HepG2 (cell line): Measurements from ENCODE around the gene CTRL. TPM values are rescaled to one million over a fixed set of nuclear protein-coding genes. Genes with fewer than 3 reads are reported as not detected.

Source experiments
- AGO1 ChIP-seq: fragments of 200-400 bp; formaldehyde crosslinking; IDR thresholded peaks from 2 replicates; pipeline ENCODE4 v1.6.1; 2017; ENCODE audit warnings: mild to moderate bottlenecking, low read depth, low read length, moderate library complexity; ENCODE audit not compliant: poor library complexity, severe bottlenecking
- DPF2 ChIP-seq: sonication (generic); formaldehyde crosslinking; IDR thresholded peaks from 2 replicates; pipeline ENCODE4 v1.4.0; 2020; ENCODE audit warnings: mild to moderate bottlenecking, low read depth, missing genetic modification reagents, borderline replicate concordance
- EED ChIP-seq: sonication (generic); formaldehyde crosslinking; IDR thresholded peaks from 2 replicates; pipeline ENCODE4 v1.5.0; 2020; ENCODE audit warnings: mild to moderate bottlenecking, missing genetic modification reagents
- RARA ChIP-seq: IDR thresholded peaks from 2 replicates; pipeline ENCODE4 v1.6.1; 2016; ENCODE audit warnings: missing genetic modification reagents, missing compliant biosample characterization
- SAP130 ChIP-seq: IDR thresholded peaks from 2 replicates; pipeline ENCODE4 v1.6.1; 2016; ENCODE audit warnings: low read depth
- SPEN ChIP-seq: sonication (generic); formaldehyde crosslinking; IDR thresholded peaks from 2 replicates; pipeline ENCODE4 v1.5.1; 2020; ENCODE audit warnings: low read depth, mild to moderate bottlenecking, missing genetic modification reagents
- ZMYM2 ChIP-seq: sonication (generic); formaldehyde crosslinking; IDR thresholded peaks from 2 replicates; pipeline ENCODE4 v1.8.0; 2022; ENCODE audit warnings: mild to moderate bottlenecking, missing genetic modification reagents
- ZNF30 ChIP-seq: sonication (generic); formaldehyde crosslinking; IDR thresholded peaks from 2 replicates; pipeline ENCODE4 v1.5.0; 2020; ENCODE audit warnings: mild to moderate bottlenecking, missing genetic modification reagents
- ZNF441 ChIP-seq: sonication (generic); formaldehyde crosslinking; IDR thresholded peaks from 2 replicates; pipeline ENCODE4 v1.7.0; 2021; ENCODE audit warnings: missing genetic modification reagents, borderline replicate concordance
- ZNF619 ChIP-seq: sonication (generic); formaldehyde crosslinking; IDR thresholded peaks from 2 replicates; pipeline ENCODE4 v1.4.0; 2020; ENCODE audit warnings: mild to moderate bottlenecking, missing genetic modification reagents
- ZNF713 ChIP-seq: sonication (generic); formaldehyde crosslinking; IDR thresholded peaks from 2 replicates; pipeline ENCODE4 v1.4.0; 2020; ENCODE audit warnings: mild to moderate bottlenecking, missing genetic modification reagents
- ZNF780A ChIP-seq: sonication (generic); formaldehyde crosslinking; IDR thresholded peaks from 2 replicates; pipeline ENCODE4 v1.8.0; 2022; ENCODE audit warnings: mild to moderate bottlenecking, missing genetic modification reagents, moderate library complexity
- ZNF790 ChIP-seq: sonication (generic); formaldehyde crosslinking; IDR thresholded peaks from 2 replicates; pipeline ENCODE4 v1.8.0; 2022; ENCODE audit warnings: missing genetic modification reagents, mild to moderate bottlenecking, borderline replicate concordance
- polyA plus RNA-seq, 8 experiments: library from polyadenylated mRNA; depleted of rRNA in 3 of 8; stranded (reverse) in 7 of 8; unstranded in 1 of 8; fragments of >200 nt; fragmentation: Illumina TruSeq in 4 of 8; extraction: Trizol in 4 of 8; gene quantifications; 2 replicates each; pipeline versions ENCODE4 v1.2.1 to v1.2.3, GENCODE V29; 2011 to 2016; ENCODE audit warnings: low read depth in 4 of 8, missing spikeins in 1 of 8, mixed read lengths in 1 of 8; ENCODE audit not compliant: insufficient read depth in 1 of 8
- total RNA-seq, 5 experiments: library from RNA; depleted of rRNA; stranded (reverse); fragments of >200 nt; fragmentation: Illumina TruSeq; extraction: Trizol; gene quantifications; 2 replicates each; pipeline ENCODE4 v1.2.3, GENCODE V29; 2016; ENCODE audit warnings: low read depth in 1 of 5
- TF ChIP-seq, protein P1 (sequence below): sonication (generic); formaldehyde crosslinking; IDR thresholded peaks from 2 replicates; pipeline ENCODE4 v1.9.0; 2021; ENCODE audit warnings: missing genetic modification reagents, mild to moderate bottlenecking, borderline replicate concordance
- TF ChIP-seq, protein P2 (sequence below): sonication (generic); formaldehyde crosslinking; conservative IDR thresholded peaks from 2 replicates; pipeline ENCODE4 v1.4.0; 2020; ENCODE audit warnings: missing genetic modification reagents
- TF ChIP-seq, protein P3 (sequence below), 2 experiments: sonication (generic) in 1 of 2; formaldehyde crosslinking in 1 of 2; IDR thresholded peaks; 2 replicates each; pipeline versions ENCODE4 v1.4.0 to v1.6.1; 2018 to 2020; ENCODE audit warnings: missing genetic modification reagents in 2 of 2, borderline replicate concordance in 1 of 2, low read depth in 1 of 2, mild to moderate bottlenecking in 1 of 2, missing biosample characterization in 1 of 2
- TF ChIP-seq, protein P4 (sequence below): sonication (generic); formaldehyde crosslinking; IDR thresholded peaks from 2 replicates; pipeline ENCODE4 v1.4.0; 2020; ENCODE audit warnings: missing genetic modification reagents
- TF ChIP-seq, protein P5 (sequence below): sonication (generic); formaldehyde crosslinking; IDR thresholded peaks from 2 replicates; pipeline ENCODE4 v1.8.0; 2022; ENCODE audit warnings: mild to moderate bottlenecking, missing genetic modification reagents; ENCODE audit not compliant: insufficient replicate concordance
- TF ChIP-seq, protein P6 (sequence below): sonication (generic); formaldehyde crosslinking; IDR thresholded peaks from 2 replicates; pipeline ENCODE4 v1.4.0; 2020; ENCODE audit warnings: missing genetic modification reagents

Gene CTRL
- total and polyA plus RNA-seq, 2 of the 13 experiments (the other 11 are each of a cell fraction or from before 2014, with no cell fraction given), result 1.9 to 2.7 TPM

DNA sequence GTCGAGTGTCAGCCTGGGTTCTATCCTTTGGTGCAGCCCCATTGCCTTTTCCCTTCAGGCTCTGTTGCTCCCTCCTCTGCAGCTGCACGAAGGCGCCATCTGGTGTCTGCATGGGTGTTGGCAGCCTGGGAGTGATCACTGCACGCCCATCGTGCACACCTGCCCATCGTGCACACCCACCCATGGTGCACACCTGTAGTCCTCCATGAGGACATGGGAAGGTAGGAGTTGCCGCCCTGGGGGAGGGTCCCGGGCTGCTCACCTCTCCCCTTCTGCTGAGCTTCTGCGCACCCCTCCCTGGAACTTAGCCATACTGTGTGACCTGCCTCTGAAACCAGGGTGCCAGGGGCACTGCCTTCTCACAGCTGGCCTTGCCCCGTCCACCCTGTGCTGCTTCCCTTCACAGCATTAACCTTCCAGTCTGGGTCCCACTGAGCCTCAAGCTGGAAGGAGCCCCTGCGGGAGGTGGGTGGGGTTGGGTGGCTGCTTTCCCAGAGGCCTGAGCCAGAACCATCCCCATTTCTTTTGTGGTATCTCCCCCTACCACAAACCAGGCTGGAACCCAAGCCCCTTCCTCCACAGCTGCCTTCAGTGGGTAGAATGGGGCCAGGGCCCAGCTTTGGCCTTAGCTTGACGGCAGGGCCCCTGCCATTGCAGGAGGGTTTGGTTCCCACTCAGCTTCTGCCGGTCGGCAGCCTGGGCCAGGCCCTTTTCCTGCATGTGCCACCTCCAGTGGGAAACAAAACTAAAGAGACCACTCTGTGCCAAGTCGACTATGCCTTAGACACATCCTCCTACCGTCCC is 2.9 kb downstream of the CTRL start (continued):
- TF ChIP-seq, protein P1, sequence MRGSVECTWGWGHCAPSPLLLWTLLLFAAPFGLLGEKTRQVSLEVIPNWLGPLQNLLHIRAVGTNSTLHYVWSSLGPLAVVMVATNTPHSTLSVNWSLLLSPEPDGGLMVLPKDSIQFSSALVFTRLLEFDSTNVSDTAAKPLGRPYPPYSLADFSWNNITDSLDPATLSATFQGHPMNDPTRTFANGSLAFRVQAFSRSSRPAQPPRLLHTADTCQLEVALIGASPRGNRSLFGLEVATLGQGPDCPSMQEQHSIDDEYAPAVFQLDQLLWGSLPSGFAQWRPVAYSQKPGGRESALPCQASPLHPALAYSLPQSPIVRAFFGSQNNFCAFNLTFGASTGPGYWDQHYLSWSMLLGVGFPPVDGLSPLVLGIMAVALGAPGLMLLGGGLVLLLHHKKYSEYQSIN (CRISPR knock-in tag), result no peak
- no peak for TF ChIP-seq ZNF30 (CRISPR knock-in tag)
- TF ChIP-seq ZNF780A, result 0 out of 2 replicates have a peak, but pooled peaks have one; percentile 58
- no peak for TF ChIP-seq DPF2 (CRISPR knock-in tag)
- TF ChIP-seq SAP130 (CRISPR knock-in tag), result peak; percentile 48
- 0 out of 2 replicates have a peak, but pooled peaks have one; percentile 92 for TF ChIP-seq ZNF713
- no peak for TF ChIP-seq ZNF790 (CRISPR knock-in tag)
- TF ChIP-seq, protein P2, sequence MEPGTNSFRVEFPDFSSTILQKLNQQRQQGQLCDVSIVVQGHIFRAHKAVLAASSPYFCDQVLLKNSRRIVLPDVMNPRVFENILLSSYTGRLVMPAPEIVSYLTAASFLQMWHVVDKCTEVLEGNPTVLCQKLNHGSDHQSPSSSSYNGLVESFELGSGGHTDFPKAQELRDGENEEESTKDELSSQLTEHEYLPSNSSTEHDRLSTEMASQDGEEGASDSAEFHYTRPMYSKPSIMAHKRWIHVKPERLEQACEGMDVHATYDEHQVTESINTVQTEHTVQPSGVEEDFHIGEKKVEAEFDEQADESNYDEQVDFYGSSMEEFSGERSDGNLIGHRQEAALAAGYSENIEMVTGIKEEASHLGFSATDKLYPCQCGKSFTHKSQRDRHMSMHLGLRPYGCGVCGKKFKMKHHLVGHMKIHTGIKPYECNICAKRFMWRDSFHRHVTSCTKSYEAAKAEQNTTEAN (CRISPR knock-in tag), result peak; percentile 62; the same call in 1 of the 2 replicates
- TF ChIP-seq ZNF619 (CRISPR knock-in tag), result peak; percentile 28; the same call in 1 of the 2 replicates
- TF ChIP-seq RARA, result 0 out of 2 replicates have a peak, but pooled peaks have one; percentile 17
- peak; percentile 29 for TF ChIP-seq AGO1
- TF ChIP-seq, protein P3, sequence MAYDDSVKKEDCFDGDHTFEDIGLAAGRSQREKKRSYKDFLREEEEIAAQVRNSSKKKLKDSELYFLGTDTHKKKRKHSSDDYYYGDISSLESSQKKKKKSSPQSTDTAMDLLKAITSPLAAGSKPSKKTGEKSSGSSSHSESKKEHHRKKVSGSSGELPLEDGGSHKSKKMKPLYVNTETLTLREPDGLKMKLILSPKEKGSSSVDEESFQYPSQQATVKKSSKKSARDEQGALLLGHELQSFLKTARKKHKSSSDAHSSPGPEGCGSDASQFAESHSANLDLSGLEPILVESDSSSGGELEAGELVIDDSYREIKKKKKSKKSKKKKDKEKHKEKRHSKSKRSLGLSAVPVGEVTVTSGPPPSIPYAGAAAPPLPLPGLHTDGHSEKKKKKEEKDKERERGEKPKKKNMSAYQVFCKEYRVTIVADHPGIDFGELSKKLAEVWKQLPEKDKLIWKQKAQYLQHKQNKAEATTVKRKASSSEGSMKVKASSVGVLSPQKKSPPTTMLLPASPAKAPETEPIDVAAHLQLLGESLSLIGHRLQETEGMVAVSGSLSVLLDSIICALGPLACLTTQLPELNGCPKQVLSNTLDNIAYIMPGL (CRISPR knock-in tag; IDR thresholded peaks at IDR 0.05; ENCODE audit: borderline replicate concordance in 1 of 2, low read depth in 1 of 2), result peak; percentile 60; a peak in 3 of 4 replicates
- TF ChIP-seq EED, result 0 out of 2 replicates have a peak, but pooled peaks have one; percentile 20
- TF ChIP-seq, protein P4, sequence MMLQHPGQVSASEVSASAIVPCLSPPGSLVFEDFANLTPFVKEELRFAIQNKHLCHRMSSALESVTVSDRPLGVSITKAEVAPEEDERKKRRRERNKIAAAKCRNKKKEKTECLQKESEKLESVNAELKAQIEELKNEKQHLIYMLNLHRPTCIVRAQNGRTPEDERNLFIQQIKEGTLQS (CRISPR knock-in tag), result peak; percentile 26; the same call in 1 of the 2 replicates
- TF ChIP-seq SPEN (CRISPR knock-in tag), result no peak
- TF ChIP-seq ZNF441 (CRISPR knock-in tag), result no peak
- no peak for TF ChIP-seq ZMYM2 (CRISPR knock-in tag)
- TF ChIP-seq, protein P5, sequence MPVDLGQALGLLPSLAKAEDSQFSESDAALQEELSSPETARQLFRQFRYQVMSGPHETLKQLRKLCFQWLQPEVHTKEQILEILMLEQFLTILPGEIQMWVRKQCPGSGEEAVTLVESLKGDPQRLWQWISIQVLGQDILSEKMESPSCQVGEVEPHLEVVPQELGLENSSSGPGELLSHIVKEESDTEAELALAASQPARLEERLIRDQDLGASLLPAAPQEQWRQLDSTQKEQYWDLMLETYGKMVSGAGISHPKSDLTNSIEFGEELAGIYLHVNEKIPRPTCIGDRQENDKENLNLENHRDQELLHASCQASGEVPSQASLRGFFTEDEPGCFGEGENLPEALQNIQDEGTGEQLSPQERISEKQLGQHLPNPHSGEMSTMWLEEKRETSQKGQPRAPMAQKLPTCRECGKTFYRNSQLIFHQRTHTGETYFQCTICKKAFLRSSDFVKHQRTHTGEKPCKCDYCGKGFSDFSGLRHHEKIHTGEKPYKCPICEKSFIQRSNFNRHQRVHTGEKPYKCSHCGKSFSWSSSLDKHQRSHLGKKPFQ (CRISPR knock-in tag), result no peak
- TF ChIP-seq, protein P6, sequence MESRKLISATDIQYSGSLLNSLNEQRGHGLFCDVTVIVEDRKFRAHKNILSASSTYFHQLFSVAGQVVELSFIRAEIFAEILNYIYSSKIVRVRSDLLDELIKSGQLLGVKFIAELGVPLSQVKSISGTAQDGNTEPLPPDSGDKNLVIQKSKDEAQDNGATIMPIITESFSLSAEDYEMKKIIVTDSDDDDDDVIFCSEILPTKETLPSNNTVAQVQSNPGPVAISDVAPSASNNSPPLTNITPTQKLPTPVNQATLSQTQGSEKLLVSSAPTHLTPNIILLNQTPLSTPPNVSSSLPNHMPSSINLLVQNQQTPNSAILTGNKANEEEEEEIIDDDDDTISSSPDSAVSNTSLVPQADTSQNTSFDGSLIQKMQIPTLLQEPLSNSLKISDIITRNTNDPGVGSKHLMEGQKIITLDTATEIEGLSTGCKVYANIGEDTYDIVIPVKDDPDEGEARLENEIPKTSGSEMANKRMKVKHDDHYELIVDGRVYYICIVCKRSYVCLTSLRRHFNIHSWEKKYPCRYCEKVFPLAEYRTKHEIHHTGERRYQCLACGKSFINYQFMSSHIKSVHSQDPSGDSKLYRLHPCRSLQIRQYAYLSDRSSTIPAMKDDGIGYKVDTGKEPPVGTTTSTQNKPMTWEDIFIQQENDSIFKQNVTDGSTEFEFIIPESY (CRISPR knock-in tag), result no peak
